ENCODE results near the gene TFIP11.

Gene TFIP11

DNA sequence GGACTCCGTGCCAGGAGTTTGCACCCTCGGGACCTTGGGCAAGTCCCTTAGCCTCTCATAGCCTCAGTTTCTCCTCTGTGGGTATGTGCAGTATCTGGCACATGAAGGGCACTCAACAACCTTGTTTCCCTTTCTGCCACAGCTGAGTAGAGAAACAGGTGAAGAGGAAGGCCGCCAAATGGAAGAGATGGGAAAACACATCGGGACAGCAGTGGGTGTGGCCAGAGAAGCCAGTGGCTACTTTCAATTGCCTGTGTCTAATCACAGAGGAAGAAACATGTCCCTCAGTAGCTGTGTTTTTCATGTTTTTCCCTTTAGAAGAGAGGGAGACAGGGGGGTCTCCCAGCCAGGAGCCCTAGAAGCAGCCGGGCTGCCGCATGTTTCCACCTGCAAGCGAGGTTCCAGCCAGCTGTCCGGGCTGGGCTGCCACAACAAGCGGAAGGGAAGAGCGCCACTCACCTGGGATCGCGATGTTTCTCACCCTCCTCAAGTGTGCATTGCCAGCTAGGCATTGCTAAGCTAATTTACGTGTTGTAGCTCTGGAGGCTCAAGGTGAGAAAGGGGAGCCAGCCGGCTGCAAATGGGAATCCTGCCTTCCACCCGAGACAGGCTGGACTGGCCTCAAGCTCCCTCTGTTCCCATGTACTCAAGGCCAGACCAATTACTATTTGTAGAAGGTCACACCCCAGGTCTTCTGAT is 66.5 kb downstream of the TFIP11 start:
- DNase-seq = no peak

DNA sequence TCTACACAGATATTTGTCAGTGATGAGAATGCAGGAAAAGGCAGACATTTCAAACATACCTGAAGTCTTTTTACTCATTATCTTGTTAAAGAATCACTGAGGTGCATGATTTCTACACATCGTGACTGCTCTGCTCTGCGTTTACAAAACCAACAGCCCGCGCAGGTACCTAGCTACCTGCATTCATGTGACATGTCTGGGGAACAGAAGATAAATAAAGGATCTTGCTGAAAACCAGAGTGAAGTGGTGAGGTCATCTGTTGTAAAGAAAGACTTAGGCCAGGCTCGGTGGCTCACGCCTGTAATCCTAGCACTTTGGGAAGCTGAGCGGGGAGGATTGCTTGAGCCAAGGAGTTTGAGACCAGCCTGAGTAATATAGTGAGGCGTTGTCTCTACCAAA is 67.5 kb downstream of the TFIP11 start:
- no peak for DNase-seq

DNA sequence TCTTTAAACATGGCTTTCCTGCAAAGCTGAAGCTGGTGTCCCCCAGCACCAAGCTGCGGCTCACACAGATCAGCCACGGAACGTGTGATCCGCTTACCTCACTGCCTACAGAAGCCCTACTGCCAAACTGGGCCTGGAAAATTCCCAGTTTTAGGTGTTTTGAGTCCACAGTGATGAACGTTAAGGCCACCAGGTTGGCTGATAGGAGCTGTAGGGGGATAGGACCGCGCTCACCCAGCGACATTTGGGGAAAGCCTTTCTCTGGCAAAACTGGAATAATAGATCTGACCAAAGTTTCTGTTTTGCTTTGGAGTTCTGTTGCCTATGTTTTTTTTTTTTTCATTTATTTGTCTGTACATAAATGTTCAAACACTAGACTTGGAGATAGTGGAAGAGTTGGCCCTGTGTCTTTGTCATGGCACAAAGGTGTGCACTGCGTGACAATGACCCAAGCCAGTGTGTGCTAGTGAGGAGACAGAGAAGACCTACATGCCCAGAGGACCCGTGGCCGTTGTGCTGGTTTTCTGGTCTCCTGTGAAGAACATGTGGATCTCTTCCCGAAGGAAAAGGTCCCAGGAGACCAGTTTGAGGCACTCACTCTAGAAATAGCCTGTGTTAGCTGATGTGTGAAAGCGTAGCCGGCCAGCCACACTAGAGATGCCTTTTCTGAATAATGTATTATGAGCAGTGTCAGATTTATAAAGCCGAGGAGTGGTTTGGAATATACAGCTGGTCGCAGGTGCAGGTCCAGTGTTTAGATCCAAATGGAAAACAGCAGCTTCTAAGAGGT is 68.2 kb downstream of the TFIP11 start:
- no peak for DNase-seq

DNA sequence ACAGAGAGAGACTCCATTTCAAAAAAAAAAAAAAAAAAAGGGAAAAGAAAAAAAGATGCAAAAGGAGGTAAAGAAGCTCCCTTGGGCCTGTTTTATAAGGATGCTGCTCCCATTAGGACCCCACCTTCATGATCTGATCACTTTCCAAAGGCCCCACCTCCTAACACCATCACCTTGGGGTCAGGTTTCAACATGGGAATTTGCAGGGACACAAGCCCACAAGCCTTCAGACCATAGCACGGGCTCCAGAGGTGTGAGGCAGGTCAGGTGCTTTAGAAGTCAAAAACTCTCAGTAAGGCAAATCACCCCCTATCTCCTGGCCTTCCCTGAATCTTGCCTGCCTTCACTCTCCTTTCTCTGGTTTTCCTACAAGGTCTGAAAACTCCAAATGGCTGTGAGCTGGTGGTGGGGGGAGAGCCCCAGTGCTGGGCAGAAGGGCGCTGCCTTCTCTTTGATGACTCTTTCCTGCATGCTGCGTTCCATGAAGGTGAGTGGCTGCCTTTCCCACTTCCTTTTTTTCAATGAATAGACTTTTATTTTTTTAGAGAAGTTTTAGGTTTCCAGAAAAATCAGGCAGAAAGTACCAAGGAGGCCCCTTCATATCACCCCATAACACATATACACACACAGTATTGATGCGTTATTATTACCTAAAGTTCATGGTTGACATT is 70.1 kb downstream of the TFIP11 start:
- no peak for DNase-seq
